Middle frontal gyrus (tissue), 1 donor: ENCODE measurements around the gene PFDN1.
A peak's percentile ranks its signal among the peaks of the same experiment; 100 is the strongest.
"Not testable (repeated sequence)": the region's sequence is repeated elsewhere in the genome, so short reads cannot be mapped to it uniquely, and the experiment has no call there.

Experiments
- DNase-seq: peaks from one replicate; pipeline ENCODE4 v3.0.0-alpha.2; 2015; ENCODE audit warnings: low spot score; ENCODE audit errors: extremely low spot score

PFDN1 gene, protein sequence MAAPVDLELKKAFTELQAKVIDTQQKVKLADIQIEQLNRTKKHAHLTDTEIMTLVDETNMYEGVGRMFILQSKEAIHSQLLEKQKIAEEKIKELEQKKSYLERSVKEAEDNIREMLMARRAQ

DNA sequence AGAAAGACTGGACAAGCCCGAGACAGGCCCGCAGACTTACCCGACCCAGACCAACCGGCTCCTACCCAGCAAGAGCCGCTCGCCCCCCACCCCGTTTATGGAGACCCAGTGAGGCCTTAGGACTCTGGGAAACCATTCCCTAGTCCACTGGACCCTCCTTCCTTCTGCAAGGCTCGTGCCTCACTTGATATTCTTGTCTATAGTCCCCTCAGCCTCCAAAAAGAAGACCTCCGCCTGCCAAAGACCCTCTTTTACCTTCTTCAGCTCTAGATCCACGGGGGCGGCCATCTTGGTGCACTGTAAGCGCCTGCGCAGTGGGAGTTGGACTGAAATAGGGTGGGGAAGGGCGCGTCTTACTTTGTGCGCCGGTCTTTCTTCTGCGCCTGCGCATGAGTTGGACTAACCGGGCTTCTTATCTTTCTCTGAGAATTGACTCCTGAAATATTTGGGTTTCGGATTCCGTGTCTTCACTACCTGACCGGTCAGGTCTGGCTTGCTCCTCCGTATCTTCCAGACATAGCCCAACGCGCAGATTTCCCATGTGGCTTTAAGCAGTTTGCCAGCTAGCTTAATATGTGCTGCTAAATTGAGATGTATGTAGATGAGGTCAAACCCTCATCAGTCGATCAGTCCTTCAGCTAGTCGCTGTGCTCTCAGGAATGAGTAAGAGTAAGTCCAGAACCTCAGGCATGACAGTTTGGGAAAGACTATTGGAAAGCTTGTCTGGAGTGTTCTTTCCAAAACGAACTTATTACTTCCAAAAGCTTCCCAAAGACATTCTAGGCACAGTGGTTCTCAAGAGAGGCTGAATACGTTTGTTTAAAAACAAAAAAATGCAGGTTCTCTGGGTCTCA is at the start of gene PFDN1:
TSS of gene PFDN1 (minus strand) at position 316 of the 854 bp plus-strand sequence. CDS start at position 288, 28 bp downstream.
- peak; percentile 90 for DNase-seq

DNA sequence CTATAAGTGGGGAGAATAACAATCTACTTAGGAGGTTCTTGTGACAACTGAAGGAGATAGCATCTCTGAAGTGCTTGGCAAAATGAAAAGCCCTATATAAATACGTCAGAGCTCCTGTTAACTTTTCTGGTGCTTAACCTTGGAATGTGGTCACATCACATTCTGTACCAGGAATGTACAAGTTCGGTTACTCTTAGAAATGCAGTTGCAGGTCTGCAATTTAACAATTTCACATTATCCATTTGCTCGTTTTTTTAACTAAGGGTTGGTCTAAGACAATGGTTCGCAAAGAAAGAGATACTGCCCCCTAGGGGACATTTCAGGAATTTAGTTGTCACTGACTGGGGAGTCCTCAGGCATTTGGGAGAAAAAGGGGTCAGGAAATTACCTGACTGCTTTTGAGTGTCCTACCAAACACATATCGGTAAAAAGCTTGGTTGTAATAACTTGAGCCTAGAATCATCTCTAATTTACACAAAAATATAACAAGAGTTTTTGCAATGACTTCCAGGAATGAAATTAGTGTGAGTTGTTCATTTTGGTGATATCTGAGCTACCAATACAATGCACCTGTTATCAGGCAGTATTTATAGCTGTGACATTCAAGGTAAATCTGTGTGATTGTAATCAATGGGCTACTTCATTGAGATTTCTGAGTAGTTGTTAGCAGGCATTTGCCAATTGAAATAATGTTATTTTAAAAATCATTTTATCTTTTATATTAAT is 48.9 kb upstream of the PFDN1 start:
- peak; percentile 66 for DNase-seq

DNA sequence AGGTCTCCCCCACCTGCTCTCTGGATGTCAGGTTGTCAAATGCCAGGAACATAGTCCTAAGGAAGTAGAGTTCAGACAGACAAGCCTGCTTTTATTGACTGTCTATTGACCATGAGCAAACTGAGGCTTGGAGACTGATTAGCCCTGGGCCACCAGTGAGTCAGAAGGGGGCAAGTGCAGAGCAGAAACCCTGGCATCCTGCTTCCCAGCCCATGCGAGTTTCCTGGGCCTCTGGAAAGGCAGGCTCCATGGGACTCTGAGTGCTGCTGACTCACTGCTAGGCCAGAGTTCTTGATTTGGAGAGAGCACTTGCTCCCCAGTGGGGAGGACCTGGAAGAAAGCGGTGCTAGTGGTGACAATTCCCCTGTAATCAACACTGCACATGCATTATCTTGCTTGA is 46.3 kb upstream of the PFDN1 start:
- no peak for DNase-seq

DNA sequence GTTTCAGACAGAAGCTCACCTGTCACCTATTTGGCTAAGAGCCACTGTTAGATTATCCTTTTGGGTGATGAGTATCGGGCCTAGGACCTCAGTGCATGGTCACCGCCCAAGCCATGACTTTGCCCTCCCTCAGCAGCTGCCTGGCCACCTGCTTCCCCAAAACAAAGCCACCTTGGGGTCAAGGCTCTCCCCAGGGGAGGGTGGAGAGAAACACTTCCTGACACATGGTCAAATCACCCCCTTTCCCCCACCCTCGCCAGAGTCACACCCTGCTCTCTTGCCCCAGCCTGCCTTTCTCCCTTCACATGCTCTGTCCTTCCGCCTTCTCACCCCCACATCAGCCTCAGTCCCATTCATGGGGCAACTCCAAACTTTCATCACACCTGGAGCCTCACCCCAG is 45.2 kb upstream of the PFDN1 start:
- no peak for DNase-seq

DNA sequence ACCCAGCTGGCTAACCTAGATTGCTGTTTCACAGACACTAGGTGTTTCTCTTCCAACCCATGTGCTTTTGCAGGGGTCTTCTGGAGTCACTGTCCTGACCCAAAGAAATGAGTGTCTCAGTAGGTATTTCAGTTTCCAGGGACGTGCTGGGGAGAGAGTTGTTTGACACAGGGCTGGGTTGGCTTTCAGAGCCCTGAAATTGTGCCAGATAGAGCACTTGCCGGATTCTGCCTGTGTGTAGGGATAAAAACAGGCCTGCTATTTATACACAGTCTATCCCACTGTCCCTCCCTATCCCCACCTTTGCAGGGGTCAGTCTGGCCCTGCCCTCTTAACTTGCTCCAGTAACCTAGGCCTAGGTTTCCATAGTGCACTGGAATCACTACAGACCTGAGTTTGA is 44.5 kb upstream of the PFDN1 start:
- no peak for DNase-seq

DNA sequence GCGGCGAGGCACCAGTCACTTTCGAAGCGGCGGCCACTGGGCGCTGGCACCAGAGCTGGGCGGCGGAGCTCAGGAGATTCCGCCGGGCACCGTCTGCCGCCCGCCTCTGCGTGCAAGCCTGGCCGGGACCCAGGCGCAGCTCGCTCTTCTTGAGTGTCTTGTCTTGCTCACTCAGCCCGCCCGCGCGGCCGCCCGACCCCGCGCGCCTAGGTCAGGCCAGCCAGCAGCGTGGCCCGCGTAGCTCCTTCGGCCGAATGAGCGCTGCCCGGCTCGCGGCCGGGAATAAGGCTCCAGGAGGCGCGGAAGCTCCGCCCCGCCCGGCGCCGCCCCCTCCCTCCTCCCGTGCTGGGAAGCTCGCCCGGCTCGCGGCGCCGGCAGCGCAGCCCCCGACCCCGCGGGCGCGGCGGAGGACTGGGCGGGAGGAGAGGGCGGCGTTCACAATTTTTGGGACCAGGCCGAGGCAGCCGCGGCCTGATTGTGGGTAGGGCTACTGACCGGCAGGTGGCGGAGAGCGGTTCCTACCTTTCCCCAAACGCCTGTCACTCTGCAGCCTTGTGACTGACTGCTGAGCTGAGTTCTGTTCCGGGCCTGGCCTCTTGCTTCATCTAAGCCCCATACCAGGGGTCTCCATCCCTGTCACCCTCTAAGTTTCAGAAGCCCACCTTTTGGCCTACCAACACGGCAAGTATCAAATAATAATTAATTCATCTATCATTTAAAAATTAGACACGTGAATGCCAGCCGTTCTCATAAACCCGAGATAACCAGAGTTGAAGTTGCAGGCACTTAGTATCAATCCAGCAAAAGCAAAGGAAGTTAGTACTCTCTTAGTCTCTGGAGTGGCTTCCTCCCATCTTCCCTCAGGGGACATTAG is 43.7 kb upstream of the PFDN1 start, which contains the start of gene HBEGF:
TSS of gene HBEGF (minus strand) at position 256 of the 874 bp plus-strand sequence. CDS start 275 bp downstream, outside the sequence.
- DNase-seq, result peak; percentile 65

DNA sequence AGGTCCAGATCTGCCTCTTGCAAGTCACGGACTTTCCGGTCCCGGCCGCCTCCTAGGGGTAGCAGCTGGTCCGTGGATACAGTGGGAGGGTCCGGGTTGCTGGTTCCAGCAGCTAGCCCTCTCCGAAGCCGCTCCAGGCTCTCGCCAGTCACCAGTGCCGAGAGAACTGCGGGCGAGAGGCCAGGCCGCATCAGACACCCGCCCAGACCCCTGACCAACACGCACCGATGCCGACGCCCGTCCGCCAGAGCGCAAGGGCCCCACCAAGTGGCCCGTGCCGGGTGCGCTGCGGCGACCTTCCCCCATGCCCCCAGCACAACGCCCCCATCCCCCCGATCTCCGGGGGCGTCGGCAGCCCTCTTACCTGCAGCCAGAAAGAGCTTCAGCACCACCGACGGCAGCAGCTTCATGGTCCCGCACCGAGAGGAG is 43.0 kb upstream of the PFDN1 start:
- no peak for DNase-seq

DNA sequence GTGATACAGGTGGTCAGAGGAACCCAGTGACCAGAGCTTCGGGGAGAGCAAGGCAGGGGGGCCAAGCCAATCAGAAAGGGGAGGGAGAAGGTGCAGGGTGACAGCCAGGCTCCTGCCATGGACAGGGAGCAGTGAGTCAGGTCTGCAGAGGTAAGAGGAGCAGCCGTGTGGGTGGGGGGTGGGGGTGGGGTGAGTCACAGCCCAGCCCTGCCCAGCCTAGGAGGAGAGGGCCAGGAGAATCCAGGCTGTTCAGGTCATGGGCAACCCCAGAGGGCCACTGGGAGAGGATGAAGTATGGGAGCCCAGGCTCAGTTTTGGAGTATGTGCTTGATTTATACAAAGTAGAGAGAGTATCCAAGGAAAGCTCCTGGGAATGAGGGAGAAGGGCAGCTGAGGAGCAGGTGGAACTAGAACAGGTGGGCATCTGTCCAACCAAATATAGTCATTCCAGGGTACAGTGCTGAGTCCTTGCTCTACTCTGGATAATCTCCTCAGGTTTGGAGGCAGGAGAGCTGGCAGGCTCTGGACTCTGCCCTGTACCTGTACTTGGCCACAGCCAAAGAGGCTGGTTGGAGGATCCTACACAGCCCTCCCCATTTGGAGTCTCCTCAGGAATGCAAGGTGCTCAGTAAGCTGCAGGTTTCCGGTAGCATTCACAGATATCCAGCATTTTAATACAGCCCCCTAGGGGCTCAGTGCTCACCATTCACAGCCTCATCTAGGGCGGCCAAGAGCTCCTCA is 42.0 kb upstream of the PFDN1 start:
- no peak for DNase-seq

DNA sequence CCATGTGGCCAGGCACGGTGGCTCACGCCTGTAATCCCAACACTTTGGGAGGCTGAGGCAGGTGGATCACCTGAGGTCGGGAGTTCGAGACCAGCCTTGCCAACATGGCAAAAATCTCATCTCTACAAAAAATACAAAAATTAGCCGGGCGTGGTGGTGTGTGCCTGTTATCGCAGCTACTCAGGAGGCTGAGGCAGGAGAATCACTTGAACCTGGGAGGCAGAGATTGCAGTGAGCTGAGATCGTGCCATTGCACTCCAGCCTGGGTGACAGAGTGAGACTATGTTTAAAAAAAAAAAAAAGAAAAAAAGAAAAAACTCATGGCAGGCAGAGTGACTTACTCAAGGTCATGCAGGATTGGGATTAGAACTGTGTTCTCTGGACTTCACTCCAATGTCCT is 40.9 kb upstream of the PFDN1 start:
- DNase-seq, result not testable (repeated sequence)

DNA sequence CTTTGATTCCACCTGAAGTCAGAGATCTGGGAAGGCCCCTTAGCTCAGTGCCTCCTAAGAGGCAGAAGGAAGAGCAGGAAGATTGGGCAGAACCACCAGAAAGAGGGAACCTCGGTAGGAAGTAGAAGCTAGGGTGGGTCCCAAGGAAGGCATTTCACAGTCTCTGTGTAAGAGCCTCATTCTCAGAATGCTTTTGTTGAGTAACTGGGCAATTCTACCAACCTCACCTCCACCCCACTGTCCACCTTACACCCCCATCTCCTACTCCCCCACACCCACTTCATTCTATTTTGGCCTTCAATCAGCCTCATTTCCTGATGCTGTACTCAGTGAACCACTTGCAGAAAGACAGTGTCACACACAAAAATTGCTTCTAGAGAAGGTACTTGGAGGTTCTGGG is 40.0 kb upstream of the PFDN1 start:
- no peak for DNase-seq

DNA sequence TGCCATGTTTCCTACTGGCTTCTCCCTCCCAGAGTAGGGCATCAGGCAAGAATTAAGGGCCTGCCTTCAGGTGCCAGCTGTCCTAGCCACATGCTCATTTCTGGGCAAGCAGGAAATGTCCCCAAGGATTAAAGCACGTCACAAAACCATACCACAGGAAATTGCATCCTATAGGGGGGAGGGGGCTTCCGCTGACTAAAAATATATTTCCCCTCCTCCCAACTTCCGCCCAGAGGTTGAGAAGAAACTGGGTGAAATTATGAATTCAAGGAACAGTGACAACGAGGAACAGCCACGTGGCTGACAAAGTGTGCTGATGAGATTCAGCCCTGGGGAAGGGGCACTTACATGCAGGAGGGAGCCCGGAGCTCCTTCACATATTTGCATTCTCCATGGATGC is 39.4 kb upstream of the PFDN1 start:
- no peak for DNase-seq

DNA sequence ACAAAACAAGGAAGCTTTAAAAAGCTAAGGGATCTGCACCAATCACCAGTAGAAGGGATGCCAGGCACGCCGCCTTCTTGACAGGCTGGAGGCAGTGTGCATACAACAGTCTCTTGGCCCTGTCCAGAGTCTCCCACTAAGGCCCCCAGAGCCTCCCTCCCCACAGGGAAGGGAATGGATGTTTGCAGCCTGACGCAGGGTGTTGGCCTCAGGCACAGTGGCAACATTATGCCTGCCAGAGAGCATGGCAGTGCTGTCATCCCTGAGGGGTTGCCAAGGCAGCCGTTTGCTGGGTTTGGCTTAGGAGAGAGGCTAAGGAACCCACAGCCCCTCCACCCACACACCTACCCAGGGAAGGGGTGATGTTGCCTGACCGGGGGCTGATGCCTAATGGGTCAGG is 38.7 kb upstream of the PFDN1 start:
- peak; percentile 63 for DNase-seq

DNA sequence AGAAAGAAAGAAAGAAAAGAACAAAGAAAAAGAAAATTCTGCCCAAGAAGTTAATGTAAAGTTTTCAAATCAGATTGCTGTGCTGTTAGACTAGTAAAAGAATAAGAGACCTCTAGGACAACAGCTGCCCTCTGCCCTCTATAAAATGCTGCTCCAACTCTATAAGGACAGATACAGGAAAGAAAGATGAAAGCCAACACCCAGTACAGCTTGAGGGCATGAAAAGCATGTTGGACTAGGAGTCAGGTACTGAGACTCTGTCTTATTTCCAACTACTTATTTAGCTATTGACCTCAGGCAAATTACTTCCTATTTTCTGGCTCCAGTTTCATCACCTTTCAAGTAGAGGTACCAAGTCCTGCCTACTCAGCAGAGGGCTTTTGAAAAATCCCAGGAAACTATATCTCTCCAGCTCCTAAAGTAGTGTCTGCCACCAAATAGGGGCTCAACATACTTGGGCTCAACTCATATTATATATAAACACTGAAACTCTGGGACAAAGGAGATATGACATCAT is 37.8 kb upstream of the PFDN1 start:
- no peak for DNase-seq

DNA sequence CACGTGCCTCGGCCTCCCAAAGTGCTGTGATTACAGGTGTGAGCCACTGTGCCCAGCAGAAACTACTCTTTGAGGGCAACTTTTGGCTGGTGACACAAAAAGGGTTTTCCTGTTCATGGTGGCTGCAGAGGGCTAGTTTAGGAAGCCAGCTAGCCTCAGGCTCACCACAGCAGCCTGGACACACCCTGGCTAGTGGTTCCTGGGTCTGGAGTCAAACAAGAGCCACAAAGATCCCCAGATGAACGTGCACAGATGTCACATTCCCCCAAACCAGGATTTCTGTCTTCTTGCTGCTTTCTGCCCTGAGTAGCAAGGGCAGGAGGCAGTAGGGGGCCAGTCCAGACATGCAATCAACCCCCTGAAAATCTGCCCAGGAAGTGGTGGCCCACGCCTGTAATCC is 36.7 kb upstream of the PFDN1 start:
- no peak for DNase-seq

DNA sequence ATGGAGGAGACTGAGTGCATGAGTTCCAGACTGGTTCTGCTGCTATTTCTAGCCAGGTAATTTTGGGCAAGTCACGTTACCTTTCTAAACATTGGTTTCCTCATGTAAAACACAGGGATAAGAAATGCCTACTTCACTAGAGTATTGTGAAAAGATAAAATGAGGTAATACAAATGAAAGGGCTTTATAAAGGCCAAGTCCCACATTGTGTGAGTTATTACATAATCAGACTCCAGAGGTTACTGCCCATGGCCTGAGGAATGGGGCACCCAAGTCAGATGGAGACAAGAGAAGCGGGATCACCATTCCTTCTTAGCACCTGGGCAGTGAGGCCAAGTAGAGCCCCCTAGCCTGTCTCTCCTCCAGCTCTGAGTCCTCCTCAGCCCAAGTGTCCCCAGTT is 36.0 kb upstream of the PFDN1 start:
- no peak for DNase-seq

DNA sequence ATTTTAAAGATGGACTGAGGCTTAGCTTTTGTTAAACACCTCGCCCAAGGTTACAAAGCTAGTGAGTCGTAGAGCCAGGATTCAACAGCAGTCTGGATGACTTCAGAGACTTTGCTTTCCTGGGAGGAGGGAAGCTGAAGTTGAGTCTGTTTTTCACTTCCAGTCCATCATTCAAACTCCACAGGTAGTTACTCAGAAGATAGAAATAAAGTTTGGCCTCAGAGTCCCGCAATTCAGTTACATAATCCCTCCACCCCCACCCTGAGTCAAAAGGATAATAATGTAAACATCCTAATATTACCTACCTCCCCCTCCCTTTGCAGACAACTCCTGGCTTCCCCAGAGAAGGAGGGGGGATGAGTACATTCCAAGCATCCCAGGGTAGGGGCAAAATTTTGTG is 35.4 kb upstream of the PFDN1 start:
- no peak for DNase-seq

DNA sequence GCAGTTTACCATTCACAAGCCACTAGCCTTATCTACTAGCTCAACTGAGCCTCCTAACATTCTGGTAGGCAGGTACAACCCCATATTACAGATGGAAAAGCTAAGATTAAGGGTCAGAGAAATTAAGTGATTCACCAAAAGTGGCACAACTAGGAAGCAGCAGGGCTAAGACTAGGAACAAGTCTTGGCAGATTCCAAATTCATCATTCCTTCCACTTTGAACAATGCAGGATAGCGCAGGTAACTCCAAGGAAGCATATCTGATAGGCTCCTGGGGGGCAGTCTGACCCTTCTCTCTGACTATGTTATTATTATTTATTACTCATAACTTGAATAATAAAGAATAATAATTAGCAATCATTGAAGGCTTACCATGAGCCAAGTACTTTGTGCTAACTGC is 35.0 kb upstream of the PFDN1 start:
- no peak for DNase-seq

DNA sequence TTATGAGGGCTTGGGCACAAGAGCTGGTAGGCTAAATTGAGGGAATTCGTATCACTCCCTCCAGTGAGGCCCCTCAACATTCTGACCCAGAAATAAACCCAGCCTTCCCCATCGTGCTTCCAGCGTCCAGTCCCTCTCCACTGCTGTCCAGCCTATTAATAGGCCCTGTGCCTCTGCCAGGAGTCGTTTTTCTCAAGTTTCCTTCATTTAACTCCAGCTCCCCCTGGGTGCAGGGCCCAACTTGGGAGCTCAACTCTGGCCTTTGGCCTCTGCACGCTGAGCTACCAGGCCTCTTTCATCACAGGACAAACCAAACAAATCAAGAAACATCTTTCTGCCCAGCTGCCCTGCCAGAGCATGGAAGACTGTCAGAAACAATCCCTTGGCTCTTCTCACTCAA is 33.5 kb upstream of the PFDN1 start:
- DNase-seq, result no peak

DNA sequence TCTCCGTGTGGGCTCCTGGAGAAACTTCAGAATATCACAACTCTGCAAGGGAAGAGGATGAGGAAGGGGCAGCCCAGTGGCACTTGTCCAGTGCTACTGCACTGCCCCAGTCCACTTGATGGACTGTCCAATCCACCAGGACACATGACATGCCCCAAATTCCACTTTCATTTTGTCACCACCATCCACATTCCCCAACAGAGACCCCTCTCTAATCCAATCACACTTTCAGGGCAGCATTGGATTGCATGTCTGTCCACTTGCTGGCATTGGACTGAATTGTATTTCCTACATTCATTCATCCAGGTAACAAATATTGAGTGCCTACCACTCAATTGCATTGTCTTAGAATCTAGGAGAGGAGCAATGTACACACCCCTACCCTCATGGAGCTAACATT is 28.7 kb upstream of the PFDN1 start:
- no peak for DNase-seq

DNA sequence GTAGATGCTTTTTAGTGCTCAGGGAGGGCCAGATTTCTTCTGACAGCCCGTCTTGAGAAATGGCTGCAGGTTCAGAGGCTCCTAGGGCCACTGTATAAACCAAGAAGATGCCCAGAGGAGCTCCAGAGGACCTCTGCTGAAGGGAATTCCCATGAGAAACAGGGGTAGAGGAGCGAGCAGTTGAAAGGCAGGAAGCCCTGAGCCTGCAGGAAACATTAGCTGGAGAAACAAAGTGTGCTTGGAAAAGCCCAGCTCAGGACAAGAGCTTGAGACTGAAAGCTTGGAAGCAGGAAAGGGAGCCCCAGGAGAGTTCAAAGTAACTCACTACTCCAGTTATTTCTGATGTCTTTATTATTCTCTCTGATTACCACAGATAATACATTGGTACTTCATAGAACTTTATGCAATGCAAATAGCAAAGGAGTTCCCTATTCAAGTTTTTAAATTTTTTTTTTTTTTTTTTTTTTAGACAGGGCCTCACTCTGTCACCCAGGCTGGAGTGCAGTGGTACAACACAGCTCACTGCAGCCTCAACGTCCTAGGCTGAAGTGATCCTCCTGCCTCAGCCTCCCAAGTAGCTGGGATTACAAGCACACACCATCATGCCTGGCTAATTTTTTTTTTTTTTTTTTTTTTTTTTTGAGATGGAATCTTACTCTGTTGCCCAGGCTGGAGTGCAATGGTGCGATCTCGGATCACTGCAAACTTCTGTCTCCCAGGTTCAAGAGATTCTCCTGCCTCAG is 27.0 kb upstream of the PFDN1 start:
- no peak for DNase-seq
